Measurements from ENCODE around the gene GTSE1. TPM values are rescaled to one million over a fixed set of nuclear protein-coding genes. Genes with fewer than 3 reads are reported as not detected.

The GTSE1 gene
- total RNA-seq, 1 experiment from 2014 or later = 25.3 TPM

DNA sequence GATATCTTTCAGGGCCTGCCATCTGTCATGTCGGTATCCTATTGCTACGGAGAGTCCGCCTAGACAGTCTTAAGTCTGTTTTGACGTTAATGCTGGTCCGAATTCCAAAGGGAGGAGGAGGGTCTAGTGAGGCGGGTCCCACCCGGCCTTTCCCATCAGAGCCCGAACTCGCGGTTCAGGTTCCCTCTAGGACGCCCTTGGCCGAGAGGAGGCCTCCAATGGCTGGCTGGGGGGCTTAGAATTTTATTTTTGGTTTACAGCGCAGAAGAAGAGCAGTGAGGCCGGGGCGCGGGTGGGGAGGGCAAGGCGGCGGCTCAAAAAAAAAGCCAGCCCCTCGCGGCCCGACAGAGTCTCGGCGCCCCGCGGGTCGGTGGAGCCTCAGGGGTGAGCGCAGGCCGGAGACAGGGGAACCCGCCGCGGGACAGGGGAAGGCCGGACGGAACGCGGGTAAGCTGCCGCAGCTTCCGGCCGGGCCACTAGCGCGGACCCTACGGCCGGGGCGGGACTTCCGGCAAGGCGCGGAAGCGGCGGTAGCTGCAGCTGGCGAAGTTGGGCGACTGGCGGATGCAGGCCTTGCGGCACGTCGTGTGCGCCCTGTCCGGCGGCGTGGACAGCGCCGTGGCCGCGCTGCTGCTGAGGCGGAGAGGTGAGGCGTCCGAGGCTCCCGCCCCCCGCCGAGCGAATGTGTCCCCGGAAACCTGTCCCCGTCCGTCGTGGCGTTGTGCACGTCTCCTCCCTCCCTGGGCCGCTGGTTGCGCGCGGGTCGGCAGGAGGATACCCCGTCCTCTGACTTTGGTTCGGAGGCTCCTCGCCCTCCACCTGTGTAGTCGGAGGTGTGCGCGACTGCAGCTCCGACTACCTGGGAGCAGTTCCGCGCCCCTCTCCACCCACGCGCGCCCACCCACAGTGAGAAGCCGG, 38.8 kb downstream of the GTSE1 start, which contains the start of gene TRMU:
TSS of gene TRMU (plus strand) at position 514 of the 918 bp plus-strand sequence. CDS start at position 565, 51 bp downstream.
- Histone ChIP-seq H3K4me3 (peak within 1 kb of the TSS; percentile 92), H3K27me3 (no peaks in the 10 kb centered on the region), H3K9me3 (no peaks in the 10 kb centered on the region), H3K36me3 (peaks cover 57% of the 10 kb centered on the region)
- DNase-seq = peak; percentile 88

DNA sequence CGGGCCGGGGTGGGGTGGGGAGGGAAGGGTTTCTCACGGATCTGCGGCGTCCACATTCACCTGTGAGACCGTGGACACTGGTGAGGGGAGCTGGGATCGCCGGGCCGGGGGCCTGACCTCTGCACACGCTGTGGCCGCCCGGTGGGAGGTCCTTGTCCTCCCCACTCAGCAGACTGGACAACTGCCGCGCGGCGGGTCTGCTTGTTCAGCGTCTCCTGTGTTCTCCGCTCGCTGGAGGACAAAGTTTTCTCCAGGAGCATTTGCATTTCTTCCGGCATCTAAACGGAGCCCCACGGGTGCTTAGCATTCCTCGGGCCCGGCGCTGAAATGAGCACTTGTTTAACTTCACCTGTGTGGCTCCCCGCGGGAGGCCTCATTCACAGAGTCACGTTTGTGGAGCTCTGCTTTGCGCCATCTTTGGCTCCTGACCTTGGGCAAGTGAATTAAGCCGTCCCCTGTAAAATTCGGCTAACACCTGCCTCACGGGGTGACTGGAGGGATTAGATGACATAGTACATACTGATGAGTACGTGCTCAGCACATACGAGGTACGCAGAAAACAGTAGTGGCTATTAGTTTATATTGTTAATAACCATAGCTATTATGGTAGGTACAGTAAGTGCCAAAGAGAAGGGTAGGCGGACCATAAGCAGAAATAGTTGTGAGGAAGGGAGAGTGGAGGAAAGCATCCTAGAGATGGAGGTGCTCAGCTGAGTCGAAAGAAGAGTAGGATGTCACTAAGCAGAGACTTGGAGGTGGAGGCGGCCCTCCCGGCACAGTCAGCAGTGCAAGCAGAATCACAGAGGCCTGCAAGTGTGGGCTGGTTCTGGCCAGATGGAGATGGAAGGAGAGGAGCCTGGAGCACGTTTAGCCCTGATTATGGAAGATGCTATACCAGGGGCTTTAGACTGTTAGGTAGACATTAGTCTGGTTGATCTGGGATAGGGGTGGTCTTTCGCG, 39.7 kb downstream of the GTSE1 start:
- Histone ChIP-seq H3K27me3 (no peaks in the 10 kb centered on the region), H3K9me3 (no peaks in the 10 kb centered on the region), H3K4me3 (peak overlapping the region; percentile 92), H3K36me3 (peaks cover 55% of the 10 kb centered on the region)
- DNase-seq = peak; percentile 23

DNA sequence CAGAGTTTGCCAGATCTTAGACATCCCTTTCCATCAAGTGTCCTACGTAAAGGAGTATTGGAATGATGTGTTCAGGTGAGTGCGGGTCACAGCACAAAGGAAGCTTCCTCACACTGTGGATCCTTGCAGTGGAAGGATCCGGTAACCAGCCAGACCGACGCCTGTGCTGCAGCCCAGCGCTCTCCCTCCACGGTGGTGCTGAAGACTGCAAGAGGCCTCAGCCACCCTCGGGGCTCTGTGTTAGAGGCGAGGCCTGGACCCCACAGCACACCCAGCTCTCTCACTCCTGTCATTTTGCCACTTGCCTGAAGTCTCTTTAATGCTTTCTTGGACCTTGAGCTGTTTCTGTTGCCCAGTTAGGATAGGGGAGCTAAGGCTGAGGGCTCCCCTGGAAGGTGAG, 41.2 kb downstream of the GTSE1 start:
- no peaks in the 10 kb centered on the region for H3K27me3 ChIP-seq
- DNase-seq = no peak
- H3K36me3 ChIP-seq = peaks cover 54% of the 10 kb centered on the region
- no peaks in the 10 kb centered on the region for H3K9me3 ChIP-seq
- no peak overlapping the region; the same call in 1 of the 2 replicates for H3K4me3 ChIP-seq

DNA sequence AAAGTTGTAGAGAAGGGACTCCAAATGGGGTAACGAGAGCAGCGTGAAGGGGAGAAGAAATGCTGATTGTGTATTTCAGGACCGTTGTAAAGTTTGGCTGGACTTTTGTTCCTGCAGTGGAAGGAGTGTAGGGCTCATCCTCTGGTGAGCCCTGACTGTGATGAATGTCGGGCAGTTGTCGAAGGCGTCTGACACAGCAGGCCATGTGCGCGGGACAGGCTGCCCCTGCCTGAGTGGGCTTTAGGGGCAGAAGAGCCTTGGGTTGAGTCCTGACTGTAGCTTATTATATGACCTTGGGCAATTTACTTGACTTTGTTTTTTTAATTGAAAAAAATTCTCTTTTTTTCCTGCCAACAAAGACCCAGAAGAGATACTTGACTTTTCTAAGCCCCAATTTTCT, 42.0 kb downstream of the GTSE1 start:
- no peaks in the 10 kb centered on the region for H3K9me3 ChIP-seq
- H3K27me3 ChIP-seq = no peaks in the 10 kb centered on the region
- no peak for DNase-seq
- peaks cover 52% of the 10 kb centered on the region for H3K36me3 ChIP-seq
- H3K4me3 ChIP-seq = no peak overlapping the region

DNA sequence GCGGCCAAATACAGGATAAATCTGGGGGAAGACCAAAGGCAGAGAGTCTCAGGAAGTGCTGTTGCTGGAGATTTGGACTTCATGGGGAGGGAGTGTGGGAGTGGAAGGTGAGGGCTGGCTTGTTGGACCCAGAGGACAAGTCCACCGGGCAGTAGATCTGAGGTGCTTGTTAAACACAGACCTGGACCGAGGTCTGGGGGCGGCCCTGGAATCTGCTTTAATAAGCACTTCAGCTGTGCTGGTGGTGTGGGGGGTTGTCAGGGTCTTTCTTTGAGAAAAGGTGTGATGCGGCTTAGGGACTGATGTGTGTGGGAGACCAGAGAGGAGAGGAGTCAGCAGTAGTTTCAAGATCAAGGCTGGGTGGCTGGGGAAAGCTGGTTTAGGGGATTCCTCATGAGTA, 43.3 kb downstream of the GTSE1 start:
- no peaks in the 10 kb centered on the region for H3K9me3 ChIP-seq
- DNase-seq = no peak
- H3K36me3 ChIP-seq = peaks cover 64% of the 10 kb centered on the region
- H3K27me3 ChIP-seq = no peaks in the 10 kb centered on the region
- no peak overlapping the region for H3K4me3 ChIP-seq

DNA sequence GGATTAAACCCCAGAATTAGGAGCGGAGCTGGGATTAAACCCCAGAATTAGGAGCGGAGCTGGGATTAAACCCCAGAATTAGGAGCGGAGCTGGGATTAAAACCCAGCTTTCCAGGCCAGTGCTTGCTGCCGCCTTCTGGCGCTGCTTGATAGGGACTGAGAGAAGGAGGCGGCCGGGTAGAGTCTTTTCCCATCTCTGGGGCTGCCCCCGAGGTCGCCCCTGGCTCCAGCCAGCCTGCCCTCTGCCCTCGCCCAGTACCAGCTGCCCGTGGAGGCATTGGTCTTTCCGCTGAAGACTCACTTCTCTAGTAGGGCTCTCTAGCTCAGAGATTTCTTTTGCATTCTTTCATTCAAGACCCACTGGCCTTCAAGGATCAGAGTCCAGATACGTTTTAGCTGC, 44.0 kb downstream of the GTSE1 start:
- Histone ChIP-seq H3K9me3 (no peaks in the 10 kb centered on the region), H3K27me3 (no peaks in the 10 kb centered on the region), H3K36me3 (peaks cover 68% of the 10 kb centered on the region), H3K4me3 (no peak overlapping the region)
- no peak for DNase-seq

DNA sequence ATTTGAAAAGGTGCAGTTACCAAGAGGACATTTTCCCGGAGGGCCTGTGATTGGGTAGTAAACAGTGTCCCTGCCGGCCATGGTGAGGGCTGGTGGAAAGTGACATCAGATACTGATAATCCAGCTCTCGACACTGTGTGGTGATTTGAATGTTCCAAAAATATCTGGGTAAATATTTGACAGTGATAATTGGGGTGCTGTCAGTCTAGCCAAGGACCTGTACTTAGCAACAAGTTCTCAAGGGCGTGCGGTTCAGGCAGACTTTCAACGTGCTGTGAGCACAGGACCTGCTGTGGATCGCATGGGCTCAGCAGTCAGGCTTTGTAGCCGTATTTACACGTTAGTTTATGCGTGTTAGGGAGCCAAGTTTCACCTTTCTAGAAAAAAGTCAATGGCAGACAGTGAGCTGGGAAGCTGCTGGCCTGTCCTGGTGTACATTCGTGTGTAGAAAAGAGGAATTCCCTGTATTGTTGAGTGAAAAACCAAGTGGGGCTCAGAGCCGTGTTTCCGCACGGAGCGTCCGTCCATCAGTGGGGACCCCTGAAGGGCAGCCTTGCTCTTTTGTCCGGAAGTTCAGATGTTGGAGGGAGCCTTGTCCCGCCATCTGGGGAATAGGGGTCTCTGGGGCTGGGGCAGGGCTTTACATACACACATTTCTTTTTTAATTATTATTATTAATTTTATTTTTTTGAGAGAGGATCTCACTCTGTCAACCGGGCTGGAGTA, 50.2 kb downstream of the GTSE1 start:
- Histone ChIP-seq H3K27me3 (no peaks in the 10 kb centered on the region), H3K9me3 (no peaks in the 10 kb centered on the region), H3K4me3 (no peak overlapping the region), H3K36me3 (peaks cover 67% of the 10 kb centered on the region)
- DNase-seq = no peak

DNA sequence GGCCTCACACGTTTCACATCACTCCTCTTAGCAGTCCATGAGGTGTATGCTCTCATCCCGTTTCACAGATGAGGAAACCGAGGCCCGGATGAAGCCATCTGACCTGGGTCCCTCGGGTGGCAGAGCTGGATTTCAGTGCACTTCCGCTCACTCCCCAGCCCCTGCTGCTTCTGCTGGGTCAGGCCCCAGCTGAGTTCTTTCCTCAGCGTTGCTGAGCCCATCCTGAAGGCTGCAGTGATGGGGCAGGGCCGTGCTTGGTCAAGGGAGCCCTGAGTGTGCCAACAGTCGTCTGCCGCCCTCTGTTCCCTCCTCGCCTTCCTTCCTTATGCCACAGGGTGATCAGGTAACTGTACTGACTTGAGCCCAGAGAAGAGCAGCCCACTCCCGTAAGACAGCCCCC, 51.0 kb downstream of the GTSE1 start:
- H3K4me3 ChIP-seq = no peak overlapping the region
- H3K9me3 ChIP-seq = no peaks in the 10 kb centered on the region
- no peak for DNase-seq
- peaks cover 68% of the 10 kb centered on the region for H3K36me3 ChIP-seq
- no peaks in the 10 kb centered on the region for H3K27me3 ChIP-seq

DNA sequence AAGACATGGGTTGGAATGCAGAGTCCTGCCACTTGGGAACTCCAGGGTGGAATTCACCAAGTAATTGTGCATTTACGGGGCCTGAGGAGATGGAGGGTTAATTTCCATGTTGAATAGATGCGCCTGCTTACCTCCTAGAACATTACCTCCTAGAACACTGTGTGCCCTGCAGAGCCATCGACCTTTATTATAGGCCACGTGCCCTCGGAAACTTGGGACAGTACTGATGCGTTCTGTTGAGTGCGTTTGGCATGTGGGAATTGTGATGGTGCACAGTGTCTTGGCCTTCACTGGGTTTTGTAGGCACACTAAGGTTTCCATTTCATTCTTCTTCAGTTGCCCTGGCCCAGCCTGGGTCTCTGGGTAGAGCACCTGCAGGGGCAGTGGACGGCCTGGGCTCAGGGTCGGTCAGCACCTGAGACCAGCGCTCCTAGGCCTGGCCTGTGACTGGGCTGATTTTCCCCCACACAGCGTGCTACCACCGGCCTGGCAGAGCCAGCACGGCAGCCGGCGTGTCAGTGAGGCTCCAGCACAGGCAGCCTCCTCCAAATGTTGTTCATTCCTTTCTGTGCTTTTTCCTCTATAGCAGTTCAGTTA, 51.5 kb downstream of the GTSE1 start:
- H3K36me3 ChIP-seq = peaks cover 70% of the 10 kb centered on the region

DNA sequence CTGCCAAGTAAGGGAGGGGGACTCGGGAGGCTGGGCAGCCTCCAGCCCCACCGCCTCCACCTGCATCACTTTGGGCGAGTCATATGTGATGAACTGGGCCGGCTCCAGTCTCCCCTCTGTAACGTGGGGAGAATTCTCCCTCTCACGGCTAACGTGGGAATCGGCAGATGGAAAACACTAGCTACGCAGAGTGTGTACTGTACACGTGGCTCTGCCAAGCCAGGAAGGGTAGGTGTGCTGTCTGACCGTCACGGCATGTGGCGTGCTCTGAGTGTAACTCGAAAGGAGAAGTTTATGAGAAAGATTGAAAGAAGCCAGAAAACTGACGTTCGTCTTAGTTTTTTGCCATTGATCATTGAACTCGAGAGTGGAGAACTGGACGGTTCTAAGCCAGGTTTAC, 52.6 kb downstream of the GTSE1 start:
- peaks cover 69% of the 10 kb centered on the region for H3K36me3 ChIP-seq
- DNase-seq = no peak
- no peak overlapping the region for H3K4me3 ChIP-seq
- no peaks in the 10 kb centered on the region for H3K9me3 ChIP-seq
- H3K27me3 ChIP-seq = no peaks in the 10 kb centered on the region

More for the DNA sequence above, 51.5 kb downstream of the GTSE1 start:
- Histone ChIP-seq H3K4me3 (no peak overlapping the region), H3K9me3 (no peaks in the 10 kb centered on the region), H3K27me3 (no peaks in the 10 kb centered on the region)
- no peak for DNase-seq

DNA sequence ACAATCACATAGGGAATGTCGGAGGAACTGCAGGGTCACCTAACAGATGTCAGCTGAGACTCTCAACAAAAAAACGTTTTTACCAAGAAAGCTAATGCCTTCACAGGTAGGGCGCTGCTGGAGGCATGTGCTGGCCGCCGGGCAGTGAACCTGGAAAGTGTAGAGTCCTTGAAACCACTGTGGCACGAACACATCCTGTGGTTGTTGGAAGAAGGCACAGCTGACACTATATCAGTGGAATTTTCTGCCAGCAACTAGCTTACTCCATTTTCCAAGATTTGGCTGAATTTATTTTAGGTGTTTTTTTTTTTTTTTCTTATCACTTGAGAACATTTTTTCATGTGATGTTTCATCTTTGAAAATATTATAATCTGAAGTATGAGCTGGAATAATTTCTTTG, 53.0 kb downstream of the GTSE1 start:
- Histone ChIP-seq H3K4me3 (no peak overlapping the region), H3K27me3 (no peaks in the 10 kb centered on the region), H3K36me3 (peaks cover 67% of the 10 kb centered on the region), H3K9me3 (no peaks in the 10 kb centered on the region)
- no peak for DNase-seq

DNA sequence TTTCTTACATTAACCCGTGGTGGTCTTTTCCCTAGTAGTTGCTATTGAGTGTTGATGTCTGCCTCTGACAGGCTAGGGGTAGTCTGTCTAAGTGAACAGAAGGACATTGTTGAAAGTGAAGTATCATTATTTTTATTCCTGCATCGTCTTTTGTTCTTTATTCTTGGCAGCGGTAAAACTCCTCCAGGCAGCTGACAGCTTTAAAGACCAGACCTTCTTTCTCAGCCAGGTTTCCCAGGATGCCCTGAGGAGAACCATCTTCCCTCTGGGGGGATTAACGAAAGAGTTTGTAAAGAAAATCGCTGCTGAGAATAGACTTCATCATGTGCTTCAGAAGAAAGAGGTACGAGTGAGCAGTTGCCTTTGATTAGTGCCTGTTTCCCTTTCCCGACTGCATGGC, 53.5 kb downstream of the GTSE1 start:
- H3K36me3 ChIP-seq = peaks cover 68% of the 10 kb centered on the region
- no peak overlapping the region for H3K4me3 ChIP-seq
- H3K27me3 ChIP-seq = no peaks in the 10 kb centered on the region
- no peak for DNase-seq
- no peaks in the 10 kb centered on the region for H3K9me3 ChIP-seq

DNA sequence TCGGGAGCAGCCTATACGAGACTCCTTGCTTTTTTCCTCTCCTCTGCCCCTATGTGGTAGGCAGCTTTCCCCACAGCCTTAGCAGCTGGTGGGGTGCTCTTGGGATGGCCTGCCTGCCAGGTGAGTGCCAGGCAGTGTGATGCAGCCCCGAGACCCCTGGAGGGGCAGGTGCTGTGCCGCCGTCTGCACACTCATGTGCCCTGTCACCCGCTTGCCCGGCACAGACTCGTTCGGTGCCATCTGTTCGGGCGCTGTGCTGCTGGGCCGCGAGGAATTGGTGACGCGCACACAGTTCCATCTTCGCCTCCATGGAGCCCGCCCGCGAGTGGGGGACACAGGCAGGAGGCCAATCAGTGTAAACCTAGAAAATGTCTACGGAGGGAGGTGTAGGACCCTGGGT, 54.0 kb downstream of the GTSE1 start:
- no peak overlapping the region for H3K4me3 ChIP-seq
- DNase-seq = no peak
- no peaks in the 10 kb centered on the region for H3K27me3 ChIP-seq

DNA sequence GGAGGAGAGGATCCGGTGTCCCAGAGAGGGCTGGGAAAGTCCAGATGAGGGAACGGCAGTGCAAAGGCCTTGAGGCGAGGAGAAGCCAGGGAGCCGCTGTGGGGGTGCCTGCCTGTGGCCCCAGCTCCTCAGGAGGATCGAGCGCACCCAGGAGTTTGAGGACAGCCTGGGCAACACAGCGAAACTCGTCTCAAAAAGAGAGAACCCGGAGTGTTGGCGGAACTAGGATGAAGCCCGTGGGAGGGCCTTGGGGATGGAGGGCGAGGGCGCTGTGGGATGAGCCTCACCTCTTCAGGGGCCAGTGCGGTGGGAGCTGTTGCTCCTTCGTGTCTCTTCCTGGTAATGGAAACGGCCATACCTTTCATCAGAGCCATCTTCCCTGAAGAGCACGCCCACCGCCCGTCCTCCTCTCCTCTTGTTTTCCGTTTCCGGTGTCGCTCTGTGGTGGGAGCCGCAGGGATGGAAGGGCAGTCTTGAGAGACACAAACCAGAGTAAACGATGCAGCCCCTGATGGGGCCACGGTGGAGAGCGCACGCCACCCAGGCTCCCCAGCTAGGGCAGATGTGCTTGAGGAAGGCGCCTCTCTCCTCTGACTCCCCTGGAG, 54.6 kb downstream of the GTSE1 start:
- Histone ChIP-seq H3K36me3 (peaks cover 71% of the 10 kb centered on the region), H3K4me3 (no peak overlapping the region), H3K9me3 (no peaks in the 10 kb centered on the region), H3K27me3 (no peaks in the 10 kb centered on the region)
- no peak for DNase-seq

More for the DNA sequence above, 54.0 kb downstream of the GTSE1 start:
- no peaks in the 10 kb centered on the region for H3K9me3 ChIP-seq
- peaks cover 69% of the 10 kb centered on the region for H3K36me3 ChIP-seq

DNA sequence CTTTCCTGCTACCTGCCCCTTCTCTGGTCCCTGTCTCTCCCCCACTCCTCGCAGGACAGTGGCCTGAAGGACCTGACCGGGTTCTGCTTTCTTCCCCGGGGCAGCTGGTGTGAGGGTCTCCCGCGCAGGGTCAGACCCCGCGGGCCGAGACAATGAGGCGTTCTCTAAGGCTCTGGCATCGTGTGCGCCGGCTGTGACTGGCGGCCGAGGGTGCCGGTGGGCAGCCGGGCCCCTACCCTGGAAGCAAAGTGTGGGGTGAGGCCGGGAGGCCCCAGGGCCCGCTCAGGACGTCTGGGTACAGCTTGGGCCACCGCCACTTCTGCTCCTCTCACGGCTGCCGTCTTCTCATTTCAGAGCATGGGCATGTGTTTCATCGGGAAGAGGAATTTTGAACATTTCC, 55.1 kb downstream of the GTSE1 start:
- no peak for DNase-seq
- no peak overlapping the region for H3K4me3 ChIP-seq
- no peaks in the 10 kb centered on the region for H3K9me3 ChIP-seq
- H3K27me3 ChIP-seq = no peaks in the 10 kb centered on the region
- H3K36me3 ChIP-seq = peaks cover 72% of the 10 kb centered on the region

DNA sequence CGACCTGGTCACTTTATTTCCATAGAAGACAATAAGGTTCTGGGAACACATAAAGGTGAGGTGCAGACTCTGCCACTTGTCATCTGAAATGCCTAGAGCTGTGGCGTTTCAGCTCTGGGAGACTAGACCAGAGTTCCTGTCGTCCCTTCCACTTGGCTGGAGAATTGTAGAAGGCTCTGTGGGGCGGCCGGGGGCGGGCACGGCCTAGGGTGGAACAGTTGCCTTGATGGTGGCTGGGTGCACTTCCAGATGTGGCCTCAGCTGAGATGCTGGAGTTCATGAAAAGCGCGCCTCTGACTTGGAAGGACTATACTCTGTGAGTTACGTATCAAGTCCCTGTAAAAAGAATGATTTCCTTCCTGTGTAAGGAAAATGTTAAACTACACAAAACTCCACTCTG, 55.6 kb downstream of the GTSE1 start:
- H3K4me3 ChIP-seq = no peak overlapping the region
- peaks cover 72% of the 10 kb centered on the region for H3K36me3 ChIP-seq
- H3K9me3 ChIP-seq = no peaks in the 10 kb centered on the region
- no peaks in the 10 kb centered on the region for H3K27me3 ChIP-seq
- no peak for DNase-seq
